ENCODE measurements around the gene PFN1.

PFN1 gene

GRCh38 chr17:4895657-4896331, 52.5 kb downstream of the PFN1 start:
- DNase-seq = no peak

Data from NCI-H2029 (cell line).